Body of pancreas (tissue), 4 donors: Measurements from ENCODE around the gene IQSEC1.

Experiments used
- CTCF ChIP-seq, 7 experiments: fragments of 450-650 bp in 4 of 7; fragments of 200-600 bp in 3 of 7; sonication (generic) in 3 of 7; IDR thresholded peaks; one replicate each; pipeline ENCODE4 v1.5.1; 2016 to 2019; ENCODE audit warnings: antibody characterized with exemption in 7 of 7
- POLR2A ChIP-seq, 3 donors: fragments of 450-650 bp; IDR thresholded peaks; one replicate each; pipeline ENCODE4 v1.6.1; 2016; ENCODE audit warnings: antibody characterized with exemption in 3 of 3, mild to moderate bottlenecking in 2 of 3

- TF ChIP-seq CTCF (IDR thresholded peaks at IDR 0.05), result no peak
- TF ChIP-seq POLR2A (IDR thresholded peaks at IDR 0.05), result no peak
These were observed 168.3 kb downstream of the IQSEC1 start for GRCh38 chr3:12904951-12905315.
